AG04450 (cell line): Measurements from ENCODE around the gene MBTD1. TPM values are rescaled to one million over a fixed set of nuclear protein-coding genes. Genes with fewer than 3 reads are reported as not detected.
A peak's percentile ranks its signal among the peaks of the same experiment; 100 is the strongest.

Experiments used
- CTCF ChIA-PET: fragments of 300-600, 350-600 bp; formaldehyde crosslinking; extraction: SDS; loops from one replicate; lab custom pipeline; 2022; ENCODE audit warnings: antibody characterized with exemption, inconsistent platforms; lab: Charles Lee
- POLR2A ChIA-PET: fragments of 350-600 bp; formaldehyde crosslinking; extraction: SDS; loops from one replicate; lab custom pipeline; 2021; ENCODE audit warnings: antibody characterized with exemption, inconsistent platforms; lab: Yijun Ruan, JAX
- DNase-seq: peaks from one replicate; pipeline ENCODE4 v3.0.0-alpha.2; 2011; ENCODE audit warnings: low read depth, low spot score
- H3K27ac ChIP-seq: one replicate; pipeline ENCODE4 v1.5.1; 2012; ENCODE audit warnings: low read depth, low read length, control low read depth
- H3K27me3 ChIP-seq: one replicate; pipeline ENCODE4 v1.6.0; 2012; ENCODE audit warnings: low read length; ENCODE audit not compliant: control insufficient read depth, insufficient read depth
- H3K4me3 ChIP-seq: 2 replicates; pipeline ENCODE4 v1.5.1; 2011; ENCODE audit warnings: mild to moderate bottlenecking, low read depth, low read length, control low read depth
- H3K9me3 ChIP-seq: 2 replicates; pipeline ENCODE4 v1.5.1; 2012; ENCODE audit warnings: low read length; ENCODE audit not compliant: control insufficient read depth, insufficient read depth
- polyA plus RNA-seq: library from polyadenylated mRNA; depleted of rRNA; stranded (reverse); fragments of >200 nt; gene quantifications from 2 replicates; pipeline ENCODE4 v1.2.3, GENCODE V29; 2011
- TF ChIP-seq, protein P1 (sequence below): IDR thresholded peaks from 2 replicates; pipeline ENCODE4 v1.5.1; 2011; ENCODE audit warnings: low read depth, low read length, control low read depth, inconsistent platforms

The MBTD1 gene
- polyA plus RNA-seq, 1 experiment, result 10.2 TPM

DNA sequence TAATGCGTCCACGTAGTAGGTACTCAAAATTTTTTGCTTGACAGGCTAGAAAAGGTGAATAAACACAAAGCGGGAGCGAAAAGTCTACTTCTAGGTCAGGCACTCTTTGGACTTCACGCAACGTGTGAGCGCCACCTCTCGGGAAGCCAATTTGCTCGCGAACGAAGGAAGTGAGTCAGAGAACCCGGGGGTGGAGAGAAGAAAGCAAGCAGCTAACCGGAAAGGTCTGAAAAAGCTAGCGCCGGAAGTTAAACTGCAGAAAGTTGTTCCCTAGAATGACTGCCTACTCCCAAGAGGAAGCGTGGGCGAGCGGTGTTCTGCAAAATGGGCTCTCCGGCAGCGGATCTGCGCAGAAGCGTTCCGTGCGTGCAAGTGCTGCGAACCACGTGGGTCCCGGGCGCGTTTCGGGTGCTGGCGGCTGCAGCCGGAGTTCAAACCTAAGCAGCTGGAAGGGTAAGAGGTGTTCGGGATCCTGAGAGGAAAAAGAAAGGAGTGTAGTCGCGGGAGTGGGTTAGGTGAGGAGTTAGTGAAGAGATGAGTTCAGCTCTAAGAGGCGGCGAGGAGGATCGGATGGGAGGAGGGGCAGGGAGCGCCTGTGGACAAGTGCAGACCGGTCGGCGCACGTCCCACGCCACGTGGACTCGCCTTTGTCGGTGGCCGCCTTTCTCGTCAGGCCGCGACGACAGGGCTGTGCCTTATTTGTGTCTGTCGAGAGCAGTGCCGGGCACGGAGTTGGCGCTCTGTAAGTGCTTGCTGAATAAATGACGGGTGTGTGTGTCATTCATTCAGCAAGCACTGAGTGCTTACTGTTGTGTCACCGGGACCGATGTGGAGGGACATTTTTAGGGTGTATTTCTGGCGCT, 106.4 kb downstream of the MBTD1 start, which contains the start of gene NME1:
TSS of gene NME1 (plus strand) at position 350 of the 863 bp plus-strand sequence. CDS start 2,096 bp downstream, outside the sequence.
- DNase-seq, result peak; percentile 99
- ChIA-PET POLR2A (interaction anchor here (0.8 to 1.0 kb wide), 4 partner anchors 12 to 208 kb away, joined by 3 to 10 read pairs (median 4); partner anchors contain the start of genes NME2 and SPAG9), CTCF (interaction anchor here (0.6 to 7.4 kb wide), 39 partner anchors 9 to 305 kb away, joined by 3 to 204 read pairs (median 4); partner anchors contain the start of gene SPAG9)
- Histone ChIP-seq H3K27me3 (no peaks in the 10 kb centered on the region), H3K9me3 (no peaks in the 10 kb centered on the region; the same call in 1 of the 2 replicates), H3K27ac (peak within 1 kb of the TSS; percentile 65), H3K4me3 (peak within 1 kb of the TSS; percentile 92)
- TF ChIP-seq, protein P1, sequence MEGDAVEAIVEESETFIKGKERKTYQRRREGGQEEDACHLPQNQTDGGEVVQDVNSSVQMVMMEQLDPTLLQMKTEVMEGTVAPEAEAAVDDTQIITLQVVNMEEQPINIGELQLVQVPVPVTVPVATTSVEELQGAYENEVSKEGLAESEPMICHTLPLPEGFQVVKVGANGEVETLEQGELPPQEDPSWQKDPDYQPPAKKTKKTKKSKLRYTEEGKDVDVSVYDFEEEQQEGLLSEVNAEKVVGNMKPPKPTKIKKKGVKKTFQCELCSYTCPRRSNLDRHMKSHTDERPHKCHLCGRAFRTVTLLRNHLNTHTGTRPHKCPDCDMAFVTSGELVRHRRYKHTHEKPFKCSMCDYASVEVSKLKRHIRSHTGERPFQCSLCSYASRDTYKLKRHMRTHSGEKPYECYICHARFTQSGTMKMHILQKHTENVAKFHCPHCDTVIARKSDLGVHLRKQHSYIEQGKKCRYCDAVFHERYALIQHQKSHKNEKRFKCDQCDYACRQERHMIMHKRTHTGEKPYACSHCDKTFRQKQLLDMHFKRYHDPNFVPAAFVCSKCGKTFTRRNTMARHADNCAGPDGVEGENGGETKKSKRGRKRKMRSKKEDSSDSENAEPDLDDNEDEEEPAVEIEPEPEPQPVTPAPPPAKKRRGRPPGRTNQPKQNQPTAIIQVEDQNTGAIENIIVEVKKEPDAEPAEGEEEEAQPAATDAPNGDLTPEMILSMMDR, result peak; percentile 86

- peak overlapping the region; percentile 61 for H3K27ac ChIP-seq
- H3K9me3 ChIP-seq, result no peaks in the 10 kb centered on the region; the same call in 1 of the 2 replicates
- H3K4me3 ChIP-seq, result peak overlapping the region; percentile 46
- TF ChIP-seq, protein P1, result no peak
- DNase-seq, result no peak
- ChIA-PET POLR2A (interaction anchor here (0.8 to 1.0 kb wide), 4 partner anchors 13 to 208 kb away, joined by 3 to 10 read pairs (median 4); partner anchors contain the start of genes NME2 and SPAG9), CTCF (interaction anchor here (0.7 to 7.4 kb wide), 23 partner anchors 9 to 300 kb away, joined by 3 to 204 read pairs (median 4); partner anchors contain the start of gene SPAG9)
- no peaks in the 10 kb centered on the region for H3K27me3 ChIP-seq
These were observed 107.1 kb downstream of the MBTD1 start for GRCh38 chr17:51152766-51153209.

- POLR2A ChIA-PET, result no interaction called here
- DNase-seq, result no peak
These were observed 108.9 kb downstream of the MBTD1 start for GRCh38 chr17:51150932-51151331.

GRCh38 chr17:51149163-51149562, 110.7 kb downstream of the MBTD1 start:
- ChIA-PET POLR2A (interaction anchor here (0.6 kb wide), 2 partner anchors 9 to 61 kb away, joined by 3 read pairs; no protein-coding TSS in a partner anchor), CTCF (interaction anchor here (7.4 kb wide), 1 partner anchor 147 kb away, joined by 204 read pairs; no protein-coding TSS in a partner anchor)
- Histone ChIP-seq H3K27ac (no peak overlapping the region), H3K4me3 (no peak overlapping the region), H3K9me3 (no peaks in the 10 kb centered on the region; the same call in 1 of the 2 replicates), H3K27me3 (no peaks in the 10 kb centered on the region)
- DNase-seq, result no peak
- TF ChIP-seq, protein P1, result no peak

More at GRCh38 chr17:51150932-51151331, 108.9 kb downstream of the MBTD1 start:
- no peaks in the 10 kb centered on the region for H3K27me3 ChIP-seq
- CTCF ChIA-PET, result interaction anchor here (0.6 to 7.4 kb wide), 2 partner anchors 149 to 297 kb away, joined by 3 to 204 read pairs; no protein-coding TSS in a partner anchor
- H3K27ac ChIP-seq, result no peak overlapping the region
- no peak overlapping the region for H3K4me3 ChIP-seq
- H3K9me3 ChIP-seq, result no peaks in the 10 kb centered on the region; the same call in 1 of the 2 replicates
- TF ChIP-seq, protein P1, result no peak
